SK-N-SH treated with all-trans-retinoic acid at 6 μM for 48 hours (cell line): ENCODE measurements around the gene HASPIN.

Experiments
- ATAC-seq: fragments of 200-7000 bp; cut with Tn5 transposase; 3 replicates; pipeline ENCODE4 v1.9.1; 2020; ENCODE audit warnings: mild to moderate bottlenecking, moderate library complexity
- BACH2 ChIP-seq: fragments of 250-450 bp; sonication (Bioruptor Pico); IDR thresholded peaks from 2 replicates; pipeline ENCODE4 v1.9.0; 2021; ENCODE audit warnings: mild to moderate bottlenecking, borderline replicate concordance
- CSDC2 ChIP-seq: fragments of 250-450 bp; sonication (Bioruptor Pico); IDR thresholded peaks from 2 replicates; pipeline ENCODE4 v1.5.0; 2020; ENCODE audit warnings: mild to moderate bottlenecking, moderate library complexity
- ESRRG ChIP-seq: fragments of 250-450 bp; sonication (Bioruptor Pico); IDR thresholded peaks from 2 replicates; pipeline ENCODE4 v1.6.1; 2021; ENCODE audit warnings: mild to moderate bottlenecking
- GLIS3 ChIP-seq: fragments of 250-450 bp; sonication (Bioruptor Pico); IDR thresholded peaks from 2 replicates; pipeline ENCODE4 v1.5.0; 2020; ENCODE audit warnings: mild to moderate bottlenecking, moderate library complexity
- ISL1 ChIP-seq: fragments of 250-450 bp; sonication (Bioruptor Pico); IDR thresholded peaks from 2 replicates; pipeline ENCODE4 v2.1.2; 2022; ENCODE audit warnings: mild to moderate bottlenecking, moderate library complexity
- OSR1 ChIP-seq: fragments of 250-450 bp; sonication (Bioruptor Pico); IDR thresholded peaks from 2 replicates; pipeline ENCODE4 v1.8.0; 2022; ENCODE audit warnings: moderate library complexity, mild to moderate bottlenecking, inconsistent platforms
- POU6F1 ChIP-seq: fragments of 250-450 bp; sonication (Bioruptor Pico); IDR thresholded peaks from 2 replicates; pipeline ENCODE4 v1.8.0; 2021; ENCODE audit warnings: low read depth, mild to moderate bottlenecking, moderate library complexity, borderline replicate concordance
- PPARA ChIP-seq: fragments of 250-450 bp; sonication (Bioruptor Pico); IDR thresholded peaks from 2 replicates; pipeline ENCODE4 v1.5.0; 2020; ENCODE audit warnings: mild to moderate bottlenecking, borderline replicate concordance
- RARB ChIP-seq: fragments of 250-450 bp; sonication (Bioruptor Pico); IDR thresholded peaks from 2 replicates; pipeline ENCODE4 v1.8.0; 2021; ENCODE audit warnings: mild to moderate bottlenecking, moderate library complexity
- TCF4 ChIP-seq: fragments of 250-450 bp; sonication (Bioruptor Pico); IDR thresholded peaks from 2 replicates; pipeline ENCODE4 v1.8.0; 2021; ENCODE audit warnings: mild to moderate bottlenecking, moderate library complexity, borderline replicate concordance
- TOX ChIP-seq: fragments of 250-450 bp; sonication (Bioruptor Pico); IDR thresholded peaks from 2 replicates; pipeline ENCODE4 v1.8.0; 2021; ENCODE audit warnings: mild to moderate bottlenecking, moderate library complexity, borderline replicate concordance
- ZC3H10 ChIP-seq: fragments of 250-450 bp; sonication (Bioruptor Pico); IDR thresholded peaks from 2 replicates; pipeline ENCODE4 v1.5.1; 2021; ENCODE audit warnings: mild to moderate bottlenecking, moderate library complexity
- ZFP3 ChIP-seq: fragments of 250-450 bp; sonication (Bioruptor Pico); IDR thresholded peaks from 2 replicates; pipeline ENCODE4 v1.5.0; 2020; ENCODE audit warnings: mild to moderate bottlenecking, moderate library complexity
- ZFP30 ChIP-seq: fragments of 450-650 bp; formaldehyde crosslinking; IDR thresholded peaks from 2 replicates; pipeline ENCODE4 v1.5.0; 2022; ENCODE audit warnings: mild to moderate bottlenecking, moderate library complexity
- ZNF565 ChIP-seq: fragments of 450-650 bp; formaldehyde crosslinking; conservative IDR thresholded peaks from 2 replicates; pipeline ENCODE4 v1.5.0; 2020; ENCODE audit warnings: low read depth, mild to moderate bottlenecking, moderate library complexity
- ZNF70 ChIP-seq: fragments of 450-650 bp; formaldehyde crosslinking; IDR thresholded peaks from 2 replicates; pipeline ENCODE4 v1.5.0; 2020; ENCODE audit warnings: mild to moderate bottlenecking, moderate library complexity
- ZNF8 ChIP-seq: fragments of 450-650 bp; formaldehyde crosslinking; IDR thresholded peaks from 2 replicates; pipeline ENCODE4 v1.5.0; 2020; ENCODE audit warnings: mild to moderate bottlenecking, moderate library complexity
- TF ChIP-seq, protein P1 (sequence below): fragments of 250-450 bp; sonication (Bioruptor Pico); IDR thresholded peaks from 2 replicates; pipeline ENCODE4 v1.5.1; 2020; ENCODE audit warnings: low read depth, mild to moderate bottlenecking, moderate library complexity
- TF ChIP-seq, protein P2 (sequence below): fragments of 250-450 bp; sonication (Bioruptor Pico); IDR thresholded peaks from 2 replicates; pipeline ENCODE4 v1.8.0; 2020; ENCODE audit warnings: mild to moderate bottlenecking, moderate library complexity, borderline replicate concordance
- TF ChIP-seq, protein P3 (sequence below): fragments of 250-450 bp; sonication (Bioruptor Pico); IDR thresholded peaks from 2 replicates; pipeline ENCODE4 v1.5.0; 2020; ENCODE audit warnings: mild to moderate bottlenecking, moderate library complexity
- TF ChIP-seq, protein P4 (sequence below): fragments of 250-450 bp; sonication (Bioruptor Pico); IDR thresholded peaks from 2 replicates; pipeline ENCODE4 v1.5.1; 2021; ENCODE audit warnings: mild to moderate bottlenecking, moderate library complexity

Gene HASPIN

DNA sequence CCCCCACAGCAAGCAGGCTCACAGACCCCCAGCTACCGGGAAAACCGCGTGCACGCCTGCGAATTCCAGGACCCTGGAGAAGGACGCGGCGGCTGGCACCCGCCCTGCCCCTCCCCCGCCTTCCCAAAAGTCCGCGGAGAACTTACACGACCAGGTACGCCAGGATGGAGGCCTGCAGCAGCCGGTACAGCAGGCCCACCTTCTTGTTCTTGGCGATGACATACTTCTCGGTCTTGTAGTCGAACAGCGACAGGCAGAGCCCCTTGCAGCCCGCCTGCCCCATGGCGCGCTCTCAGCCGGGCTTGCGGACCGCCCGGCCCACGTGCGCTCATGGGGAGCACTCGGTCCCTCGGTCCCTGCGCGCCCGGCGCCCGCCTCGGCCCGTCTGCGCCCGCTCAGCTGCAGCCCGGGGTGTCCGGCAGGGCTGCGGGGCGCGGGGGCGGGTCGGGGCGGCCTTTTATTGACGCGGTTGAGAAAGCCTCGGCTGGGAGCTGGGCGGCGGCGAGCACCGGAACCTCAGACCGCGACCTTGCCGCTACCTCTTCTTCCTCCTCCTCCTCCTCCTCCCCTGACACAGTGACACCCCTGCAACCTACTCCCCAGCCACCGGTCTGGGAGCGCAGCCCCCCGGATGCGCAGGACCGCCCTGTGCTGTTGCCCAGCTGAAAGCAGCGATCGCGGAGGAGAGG, 27.8 kb upstream of the HASPIN start, which contains the start of gene P2RX5:
Gene P2RX5 (minus strand): TSS at position 433 of the 689 bp plus-strand sequence. CDS start 150 bp downstream, at position 283.
- TF ChIP-seq ZNF8 (CRISPR knock-in tag) (no peak), PPARA (CRISPR knock-in tag) (no peak), ZFP3 (CRISPR knock-in tag) (no peak), ESRRG (no peak), ZC3H10 (CRISPR knock-in tag) (no peak), ISL1 (CRISPR knock-in tag) (no peak), TOX (CRISPR knock-in tag) (no peak), OSR1 (CRISPR knock-in tag) (no peak), POU6F1 (CRISPR knock-in tag) (no peak), ZNF70 (CRISPR knock-in tag) (no peak), CSDC2 (CRISPR knock-in tag) (no peak), GLIS3 (CRISPR knock-in tag) (no peak), ZFP30 (CRISPR knock-in tag) (no peak), RARB (no peak), BACH2 (CRISPR knock-in tag) (no peak), TCF4 (no peak)
- TF ChIP-seq, protein P1, sequence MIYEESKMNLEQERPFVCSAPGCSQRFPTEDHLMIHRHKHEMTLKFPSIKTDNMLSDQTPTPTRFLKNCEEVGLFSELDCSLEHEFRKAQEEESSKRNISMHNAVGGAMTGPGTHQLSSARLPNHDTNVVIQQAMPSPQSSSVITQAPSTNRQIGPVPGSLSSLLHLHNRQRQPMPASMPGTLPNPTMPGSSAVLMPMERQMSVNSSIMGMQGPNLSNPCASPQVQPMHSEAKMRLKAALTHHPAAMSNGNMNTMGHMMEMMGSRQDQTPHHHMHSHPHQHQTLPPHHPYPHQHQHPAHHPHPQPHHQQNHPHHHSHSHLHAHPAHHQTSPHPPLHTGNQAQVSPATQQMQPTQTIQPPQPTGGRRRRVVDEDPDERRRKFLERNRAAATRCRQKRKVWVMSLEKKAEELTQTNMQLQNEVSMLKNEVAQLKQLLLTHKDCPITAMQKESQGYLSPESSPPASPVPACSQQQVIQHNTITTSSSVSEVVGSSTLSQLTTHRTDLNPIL: no peak
- TF ChIP-seq, protein P2, sequence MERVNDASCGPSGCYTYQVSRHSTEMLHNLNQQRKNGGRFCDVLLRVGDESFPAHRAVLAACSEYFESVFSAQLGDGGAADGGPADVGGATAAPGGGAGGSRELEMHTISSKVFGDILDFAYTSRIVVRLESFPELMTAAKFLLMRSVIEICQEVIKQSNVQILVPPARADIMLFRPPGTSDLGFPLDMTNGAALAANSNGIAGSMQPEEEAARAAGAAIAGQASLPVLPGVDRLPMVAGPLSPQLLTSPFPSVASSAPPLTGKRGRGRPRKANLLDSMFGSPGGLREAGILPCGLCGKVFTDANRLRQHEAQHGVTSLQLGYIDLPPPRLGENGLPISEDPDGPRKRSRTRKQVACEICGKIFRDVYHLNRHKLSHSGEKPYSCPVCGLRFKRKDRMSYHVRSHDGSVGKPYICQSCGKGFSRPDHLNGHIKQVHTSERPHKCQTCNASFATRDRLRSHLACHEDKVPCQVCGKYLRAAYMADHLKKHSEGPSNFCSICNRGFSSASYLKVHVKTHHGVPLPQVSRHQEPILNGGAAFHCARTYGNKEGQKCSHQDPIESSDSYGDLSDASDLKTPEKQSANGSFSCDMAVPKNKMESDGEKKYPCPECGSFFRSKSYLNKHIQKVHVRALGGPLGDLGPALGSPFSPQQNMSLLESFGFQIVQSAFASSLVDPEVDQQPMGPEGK: no peak
- TF ChIP-seq, protein P3, sequence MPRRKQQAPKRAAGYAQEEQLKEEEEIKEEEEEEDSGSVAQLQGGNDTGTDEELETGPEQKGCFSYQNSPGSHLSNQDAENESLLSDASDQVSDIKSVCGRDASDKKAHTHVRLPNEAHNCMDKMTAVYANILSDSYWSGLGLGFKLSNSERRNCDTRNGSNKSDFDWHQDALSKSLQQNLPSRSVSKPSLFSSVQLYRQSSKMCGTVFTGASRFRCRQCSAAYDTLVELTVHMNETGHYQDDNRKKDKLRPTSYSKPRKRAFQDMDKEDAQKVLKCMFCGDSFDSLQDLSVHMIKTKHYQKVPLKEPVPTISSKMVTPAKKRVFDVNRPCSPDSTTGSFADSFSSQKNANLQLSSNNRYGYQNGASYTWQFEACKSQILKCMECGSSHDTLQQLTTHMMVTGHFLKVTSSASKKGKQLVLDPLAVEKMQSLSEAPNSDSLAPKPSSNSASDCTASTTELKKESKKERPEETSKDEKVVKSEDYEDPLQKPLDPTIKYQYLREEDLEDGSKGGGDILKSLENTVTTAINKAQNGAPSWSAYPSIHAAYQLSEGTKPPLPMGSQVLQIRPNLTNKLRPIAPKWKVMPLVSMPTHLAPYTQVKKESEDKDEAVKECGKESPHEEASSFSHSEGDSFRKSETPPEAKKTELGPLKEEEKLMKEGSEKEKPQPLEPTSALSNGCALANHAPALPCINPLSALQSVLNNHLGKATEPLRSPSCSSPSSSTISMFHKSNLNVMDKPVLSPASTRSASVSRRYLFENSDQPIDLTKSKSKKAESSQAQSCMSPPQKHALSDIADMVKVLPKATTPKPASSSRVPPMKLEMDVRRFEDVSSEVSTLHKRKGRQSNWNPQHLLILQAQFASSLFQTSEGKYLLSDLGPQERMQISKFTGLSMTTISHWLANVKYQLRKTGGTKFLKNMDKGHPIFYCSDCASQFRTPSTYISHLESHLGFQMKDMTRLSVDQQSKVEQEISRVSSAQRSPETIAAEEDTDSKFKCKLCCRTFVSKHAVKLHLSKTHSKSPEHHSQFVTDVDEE (CRISPR knock-in tag): no peak
- TF ChIP-seq, protein P4, sequence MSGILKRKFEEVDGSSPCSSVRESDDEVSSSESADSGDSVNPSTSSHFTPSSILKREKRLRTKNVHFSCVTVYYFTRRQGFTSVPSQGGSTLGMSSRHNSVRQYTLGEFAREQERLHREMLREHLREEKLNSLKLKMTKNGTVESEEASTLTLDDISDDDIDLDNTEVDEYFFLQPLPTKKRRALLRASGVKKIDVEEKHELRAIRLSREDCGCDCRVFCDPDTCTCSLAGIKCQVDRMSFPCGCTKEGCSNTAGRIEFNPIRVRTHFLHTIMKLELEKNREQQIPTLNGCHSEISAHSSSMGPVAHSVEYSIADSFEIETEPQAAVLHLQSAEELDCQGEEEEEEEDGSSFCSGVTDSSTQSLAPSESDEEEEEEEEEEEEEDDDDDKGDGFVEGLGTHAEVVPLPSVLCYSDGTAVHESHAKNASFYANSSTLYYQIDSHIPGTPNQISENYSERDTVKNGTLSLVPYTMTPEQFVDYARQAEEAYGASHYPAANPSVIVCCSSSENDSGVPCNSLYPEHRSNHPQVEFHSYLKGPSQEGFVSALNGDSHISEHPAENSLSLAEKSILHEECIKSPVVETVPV (CRISPR knock-in tag): no peak
- TF ChIP-seq, all 23 proteins: peak for 0
- peak; percentile 72 for ATAC-seq

DNA sequence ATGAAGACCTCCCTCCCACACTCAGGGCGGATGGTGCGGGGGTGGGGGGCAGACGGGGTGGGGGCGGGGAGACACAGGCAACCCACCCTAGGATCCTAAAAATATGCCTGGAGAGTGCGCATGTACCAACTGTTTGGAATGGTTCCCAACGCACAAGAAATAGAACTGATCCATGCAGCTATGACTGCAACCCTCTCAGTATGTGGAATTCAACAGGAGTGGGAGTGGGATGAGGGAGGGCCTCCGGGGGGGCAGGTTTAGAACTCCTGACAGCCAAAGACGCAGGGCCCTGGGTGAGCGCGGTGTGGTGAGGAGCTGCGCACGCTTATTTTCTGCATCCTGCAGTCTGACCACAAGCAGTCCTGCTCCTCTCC, 26.6 kb upstream of the HASPIN start:
- no peak for ATAC-seq
- TF ChIP-seq OSR1 (CRISPR knock-in tag): no peak
- no peak for TF ChIP-seq CSDC2 (CRISPR knock-in tag)
- no peak for TF ChIP-seq ZNF565 (CRISPR knock-in tag)
- no peak for TF ChIP-seq PPARA (CRISPR knock-in tag)
- no peak for TF ChIP-seq RARB
- TF ChIP-seq, protein P1: no peak
- TF ChIP-seq GLIS3 (CRISPR knock-in tag): no peak
- no peak for TF ChIP-seq ISL1 (CRISPR knock-in tag)
- TF ChIP-seq ZNF8 (CRISPR knock-in tag): no peak
- TF ChIP-seq, protein P4 (CRISPR knock-in tag): no peak
- no peak for TF ChIP-seq TOX (CRISPR knock-in tag)
- TF ChIP-seq ZFP30 (CRISPR knock-in tag): no peak
- TF ChIP-seq, protein P3 (CRISPR knock-in tag): no peak
- TF ChIP-seq BACH2 (CRISPR knock-in tag): no peak
- TF ChIP-seq ESRRG: no peak
- TF ChIP-seq TCF4: no peak
- TF ChIP-seq ZNF70 (CRISPR knock-in tag): no peak
- no peak for TF ChIP-seq ZFP3 (CRISPR knock-in tag)
- no peak for TF ChIP-seq ZC3H10 (CRISPR knock-in tag)
